Smooth muscle cell (in vitro differentiated cells): ENCODE measurements around the gene UNC13B. TPM values are rescaled to one million over a fixed set of nuclear protein-coding genes. Genes with fewer than 3 reads are reported as not detected.
A peak's percentile ranks its signal among the peaks of the same experiment; 100 is the strongest.

Experiments used
- DNase-seq: peaks from one replicate; lab custom pipeline; 2025; ENCODE audit not compliant: unreplicated experiment; lab: John Stamatoyannopoulos, UW
- H2AFZ ChIP-seq: fragments of 200-600 bp; sonication (generic); 2 replicates; pipeline ENCODE4 v1.6.0; 2016; ENCODE audit warnings: antibody characterized with exemption, low read depth, mild to moderate bottlenecking
- H3F3A ChIP-seq: fragments of 200-600 bp; sonication (generic); 2 replicates; pipeline ENCODE4 v1.6.0; 2017; ENCODE audit warnings: antibody characterized with exemption, low read depth
- H3K27ac ChIP-seq: fragments of 200-600 bp; sonication (generic); 2 replicates; pipeline ENCODE4 v1.5.1; 2016; ENCODE audit warnings: low read depth, mild to moderate bottlenecking
- H3K27me3 ChIP-seq: fragments of 200-600 bp; sonication (generic); 2 replicates; pipeline ENCODE4 v1.6.1; 2016; ENCODE audit warnings: low read depth, mild to moderate bottlenecking
- H3K36me3 ChIP-seq: fragments of 200-600 bp; sonication (generic); 2 replicates; pipeline ENCODE4 v1.5.1; 2016; ENCODE audit warnings: low read depth
- H3K4me1 ChIP-seq: fragments of 200-600 bp; sonication (generic); 2 replicates; pipeline ENCODE4 v1.5.1; 2016; ENCODE audit warnings: low read depth
- H3K4me2 ChIP-seq: fragments of 200-600 bp; sonication (generic); 2 replicates; pipeline ENCODE4 v1.6.0; 2016; ENCODE audit warnings: mild to moderate bottlenecking
- H3K4me3 ChIP-seq: fragments of 200-600 bp; sonication (generic); 2 replicates; pipeline ENCODE4 v1.5.1; 2016; ENCODE audit warnings: mild to moderate bottlenecking
- H3K79me2 ChIP-seq: fragments of 200-600 bp; sonication (generic); 2 replicates; pipeline ENCODE4 v1.6.0; 2016; ENCODE audit warnings: low read depth, mild to moderate bottlenecking
- H3K9ac ChIP-seq: fragments of 200-600 bp; sonication (generic); 2 replicates; pipeline ENCODE4 v1.6.0; 2016; ENCODE audit warnings: low read depth
- H3K9me3 ChIP-seq: fragments of 200-600 bp; sonication (generic); replicated peaks from 2 replicates; pipeline ENCODE4 v1.5.1; 2016; ENCODE audit warnings: low read depth
- H4K20me1 ChIP-seq: fragments of 200-600 bp; sonication (generic); 2 replicates; pipeline ENCODE4 v1.6.0; 2016; ENCODE audit warnings: low read depth
- CTCF ChIP-seq: fragments of 200-600 bp; sonication (generic); IDR thresholded peaks from 2 replicates; pipeline ENCODE4 v1.5.1; 2017; ENCODE audit warnings: borderline replicate concordance, mild to moderate bottlenecking, antibody characterized with exemption; ENCODE audit not compliant: insufficient read depth, poor library complexity, severe bottlenecking
- WGBS: methylation state at CpG from one replicate; pipeline ENCODE4 v1.1.7; 2016; ENCODE audit warnings: low lambda C conversion rate; 5-methylcytosine and 5-hydroxymethylcytosine counted together
- polyA plus RNA-seq: library from polyadenylated mRNA; unstranded; fragments of >200 nt; fragmentation: Nextera tagmentation; extraction: Ambion mirVana; gene quantifications from 2 replicates; pipeline ENCODE4 v1.2.1, GENCODE V29; 2016
- total RNA-seq: library from RNA; depleted of rRNA; stranded (reverse); fragments of >200 nt; gene quantifications from 2 replicates; pipeline ENCODE4 v1.2.3, GENCODE V29; 2014

Gene UNC13B
- total and polyA plus RNA-seq, 2 experiments from 2014 or later = 9.2 to 15.1 TPM

GRCh38 chr9:35114840-35115628 lies 46.8 kb upstream of the UNC13B start:
- peak; percentile 17 for DNase-seq
- Histone ChIP-seq H4K20me1 (peaks cover 23% of the 10 kb centered on the region), H3K9me3 (no peaks in the 10 kb centered on the region), H3K4me3 (peak overlapping the region; percentile 69), H3K27ac (peak overlapping the region; percentile 93), H3K36me3 (no peaks in the 10 kb centered on the region), H3K27me3 (no peaks in the 10 kb centered on the region), H2AFZ (no peak overlapping the region), H3K79me2 (peaks cover 28% of the 10 kb centered on the region), H3K4me1 (peaks cover 29% of the 10 kb centered on the region), H3K4me2 (peak overlapping the region; percentile 93), H3K9ac (peak overlapping the region; percentile 69), H3F3A (peaks cover 13% of the 10 kb centered on the region)
- TF ChIP-seq CTCF = no peak
- 16% methylated on average over 10 of the region's 12 CpGs for WGBS

GRCh38 chr9:35115680-35116538 lies 45.9 kb upstream of the UNC13B start, which contains the start of gene ATOSB:
TSS of gene ATOSB (minus strand) at chr9:35115862. CDS start at chr9:35108274, 7,588 bp downstream.
- peaks cover 13% of the 10 kb centered on the region for H3F3A ChIP-seq
- H3K27me3 ChIP-seq = no peaks in the 10 kb centered on the region
- DNase-seq = peak; percentile 100
- H3K36me3 ChIP-seq = no peaks in the 10 kb centered on the region
- peak within 1 kb of the TSS; percentile 93 for H3K27ac ChIP-seq
- H3K4me2 ChIP-seq = peak within 1 kb of the TSS; percentile 93
- H3K9me3 ChIP-seq = no peaks in the 10 kb centered on the region
- peak within 1 kb of the TSS; percentile 69 for H3K4me3 ChIP-seq
- peak within 1 kb of the TSS; percentile 90 for H2AFZ ChIP-seq
- H3K79me2 ChIP-seq = peaks cover 19% of the 10 kb centered on the region
- H3K4me1 ChIP-seq = peaks cover 24% of the 10 kb centered on the region
- peaks cover 14% of the 10 kb centered on the region for H4K20me1 ChIP-seq
- H3K9ac ChIP-seq = peak within 1 kb of the TSS; percentile 69
- 1% methylated on average over 45 of the region's 54 CpGs for whole genome bisulfite sequencing
- TF ChIP-seq CTCF = no peak

DNA sequence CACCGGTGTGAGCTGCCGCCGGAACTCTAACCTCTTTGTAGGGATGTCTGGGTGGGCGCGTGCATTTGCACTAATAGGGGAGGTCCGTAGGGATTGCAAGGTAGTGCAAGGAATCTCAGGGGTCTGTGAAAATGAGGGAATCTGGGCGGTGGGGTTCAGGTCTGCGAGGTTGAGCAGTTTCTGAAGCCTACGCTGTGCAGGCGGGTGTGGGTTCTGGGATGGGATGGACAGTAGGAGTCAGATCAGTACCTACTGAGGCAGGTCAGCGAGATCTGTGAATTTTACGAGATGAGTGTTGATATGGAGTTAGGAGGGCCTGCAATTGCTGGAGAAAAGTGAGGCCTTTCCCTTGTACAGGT lies 45.3 kb upstream of the UNC13B start:
- 4% methylated on average over 12 of the region's 12 CpGs for WGBS
- Histone ChIP-seq H2AFZ (peak overlapping the region; percentile 90), H3K4me3 (peak overlapping the region; percentile 69), H3F3A (peaks cover 13% of the 10 kb centered on the region), H3K27ac (peak overlapping the region; percentile 93), H3K9me3 (no peaks in the 10 kb centered on the region), H3K4me1 (peaks cover 24% of the 10 kb centered on the region), H3K79me2 (peaks cover 15% of the 10 kb centered on the region), H3K4me2 (peak overlapping the region; percentile 93), H4K20me1 (peaks cover 12% of the 10 kb centered on the region), H3K9ac (no peak overlapping the region), H3K36me3 (no peaks in the 10 kb centered on the region), H3K27me3 (no peaks in the 10 kb centered on the region)
- no peak for TF ChIP-seq CTCF
- DNase-seq = no peak
